GM12873 (cell line): ENCODE data around the gene MRI1.

Source experiments
- CTCF ChIP-seq: IDR thresholded peaks from 2 replicates; pipeline ENCODE4 v1.5.1; 2012; ENCODE audit warnings: low read depth, mild to moderate bottlenecking, moderate library complexity, low read length, control low read depth; ENCODE audit not compliant: insufficient read depth; ENCODE audit errors: missing control alignments

MRI1 gene

GRCh38 chr19:13823256-13823655 lies 58.9 kb downstream of the MRI1 start:
- TF ChIP-seq CTCF, result no peak
